Spleen (tissue), 11 donors: Measurements from ENCODE around the gene CSTPP1. TPM values are rescaled to one million over a fixed set of nuclear protein-coding genes. Genes with fewer than 3 reads are reported as not detected.

Experiments used
- DNase-seq: peaks from one replicate; pipeline ENCODE4 v3.0.0-alpha.2; 2020
- H3K27ac ChIP-seq, 8 donors: fragments of 200-600 bp; sonication (generic) in 7 of 8; 1 replicate in 4 of 8; 2 replicates in 4 of 8; pipeline versions ENCODE4 v1.5.0 to v1.8.0; 2016 to 2021; ENCODE audit warnings: inconsistent platforms in 4 of 8, mild to moderate bottlenecking in 4 of 8, moderate library complexity in 1 of 8
- H3K27me3 ChIP-seq, 7 donors: fragments of 200-600 bp; sonication (generic) in 6 of 7; replicated peaks in 1 of 7; 1 replicate in 4 of 7; 2 replicates in 3 of 7; pipeline versions ENCODE4 v1.5.0 to v1.8.0; 2016 to 2021; ENCODE audit warnings: inconsistent platforms in 3 of 7, mild to moderate bottlenecking in 1 of 7
- H3K36me3 ChIP-seq, 6 donors: fragments of 200-600 bp; sonication (generic) in 5 of 6; 1 replicate in 4 of 6; 2 replicates in 2 of 6; pipeline versions ENCODE4 v1.5.0 to v1.8.0; 2016 to 2021; ENCODE audit warnings: inconsistent platforms in 2 of 6
- H3K4me1 ChIP-seq, 6 donors: fragments of 200-600 bp; sonication (generic) in 5 of 6; 1 replicate in 3 of 6; 2 replicates in 3 of 6; pipeline versions ENCODE4 v1.5.0 to v1.8.0; 2016 to 2021; ENCODE audit warnings: inconsistent platforms in 3 of 6
- H3K4me3 ChIP-seq, 8 donors: fragments of 200-600 bp; sonication (generic) in 7 of 8; 1 replicate in 4 of 8; 2 replicates in 4 of 8; pipeline versions ENCODE4 v1.5.0 to v1.8.0; 2016 to 2021; ENCODE audit warnings: inconsistent platforms in 4 of 8, mild to moderate bottlenecking in 4 of 8, moderate library complexity in 2 of 8
- H3K9me3 ChIP-seq, 8 donors: fragments of 200-600 bp; sonication (generic) in 7 of 8; 1 replicate in 4 of 8; 2 replicates in 4 of 8; pipeline versions ENCODE4 v1.5.0 to v1.8.0; 2016 to 2021; ENCODE audit warnings: inconsistent platforms in 4 of 8
- POLR2A ChIP-seq, 3 donors: fragments of 450-650 bp; IDR thresholded peaks; one replicate each; pipeline ENCODE4 v1.5.1; 2017; ENCODE audit warnings: antibody characterized with exemption in 3 of 3, mild to moderate bottlenecking in 1 of 3
- POLR2AphosphoS5 ChIP-seq, 3 donors: sonication (generic); formaldehyde crosslinking; IDR thresholded peaks; one replicate each; pipeline ENCODE4 v1.5.1; 2017; ENCODE audit warnings: antibody characterized with exemption in 3 of 3
- WGBS, 5 donors: extraction: QIAGEN DNeasy Blood & Tissue Kit in 3 of 5; methylation state at CpG; one replicate each; pipeline versions ENCODE4 v1.1.5 to v1.1.7; 2013 to 2018; 5-methylcytosine and 5-hydroxymethylcytosine counted together
- intact Hi-C: fragments of 100-400 bp; cut with DNase I; formaldehyde crosslinking; loops from one replicate; pipeline ENCODE4 v1.15.0; 2023; ENCODE audit warnings: low total_unique reads
- polyA plus RNA-seq, 3 donors: library from polyadenylated mRNA; stranded (reverse); fragments of 200-250 nt; gene quantifications; one replicate each; pipeline ENCODE4 v1.2.1, GENCODE V29; 2013
- total RNA-seq, 7 donors: library from RNA; depleted of rRNA in 3 of 7; stranded (reverse); fragments of >200 nt in 3 of 7; fragmentation: NEBNext Ultra II Directional in 4 of 7; extraction: Animal tissue kit (Norgen Biotek cat#: 25700) in 4 of 7; gene quantifications; one replicate each; pipeline versions ENCODE4 v1.1.0 to v1.2.1, GENCODE V29; 2016 to 2021
- TF ChIP-seq, protein P1 (sequence below), 11 experiments: fragments of 200-600 bp in 7 of 11; fragments of 450-650 bp in 4 of 11; sonication (generic) in 4 of 11; IDR thresholded peaks in 8 of 11; conservative IDR thresholded peaks in 3 of 11; 1 replicate in 7 of 11; 2 replicates in 4 of 11; pipeline versions ENCODE4 v1.4.0 to v1.8.0; 2016 to 2021; ENCODE audit warnings: antibody characterized with exemption in 11 of 11, inconsistent platforms in 4 of 11, mild to moderate bottlenecking in 1 of 11
- donor health status: healthy with polysubstance abuse.
- donor health status: DM: no; HTN: no; CAD: no; lungs with moderate emphysema.
- donor health status: DM: no; HTN: no; CAD: no.
- donor health status: Bipolar disorder and iron deficiency.
- donor health status: healthy.
- donor health status: DM: no; HTN: no; CAD: no.
- donor health status: DM: yes; HTN: yes; CAD: no.

Gene CSTPP1
- total and polyA plus RNA-seq, 10 donors = 8.6 to 23.0 (median 14.4) TPM

DNA sequence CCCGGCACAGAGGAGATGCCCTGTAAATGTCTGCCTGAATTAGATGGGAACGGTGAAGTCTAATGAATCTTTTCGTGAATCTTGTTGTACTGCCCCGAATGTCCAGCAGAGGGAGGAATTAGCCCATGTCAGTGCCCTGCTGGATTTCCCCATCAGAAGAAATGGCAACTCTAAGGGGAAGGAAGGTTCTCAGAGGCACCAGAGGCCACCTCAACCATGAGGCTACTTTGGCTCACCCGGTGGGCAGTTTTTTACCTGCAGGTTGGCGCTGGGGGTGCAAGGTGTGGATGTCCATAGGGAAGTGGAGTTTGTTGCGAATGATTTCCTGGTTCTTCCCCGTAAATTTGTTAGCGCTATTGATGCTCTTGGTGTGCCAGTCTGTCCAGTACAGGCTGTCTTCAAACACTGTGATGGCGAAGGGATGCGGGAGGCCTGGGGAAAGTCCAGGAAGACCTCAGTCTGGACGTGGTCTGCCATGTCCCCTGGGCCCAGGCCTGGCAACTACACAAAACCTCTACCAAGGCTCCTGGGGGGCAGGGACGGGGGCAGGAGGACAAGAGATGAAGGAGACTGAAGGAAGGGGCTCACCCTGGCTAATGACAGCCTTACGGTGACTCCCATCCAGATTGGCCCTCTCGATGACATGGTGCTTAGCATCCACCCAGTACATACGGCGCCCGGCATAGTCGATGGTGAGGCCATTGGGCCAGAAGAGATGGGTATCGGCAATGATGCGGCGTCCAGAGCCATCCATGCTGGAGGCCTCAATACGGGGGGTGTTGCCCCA is 46.7 kb upstream of the CSTPP1 start:
- DNase-seq = peak; percentile 58
- H3K36me3 ChIP-seq = peaks cover 0 to 13% (median 0%) of the 10 kb centered on the region in 6 donors
- no peak overlapping the region for H3K27ac ChIP-seq
- intact Hi-C loops = loop anchor here (2.0 kb wide), 1 partner anchor 263 kb away; no protein-coding TSS in a partner anchor
- peaks cover 0 to 4% (median 0%) of the 10 kb centered on the region in 7 donors for H3K27me3 ChIP-seq
- no peak overlapping the region for H3K4me3 ChIP-seq
- TF ChIP-seq POLR2A (IDR thresholded peaks at IDR 0.05) (no peak), POLR2AphosphoS5 (IDR thresholded peaks at IDR 0.05) (peak in 1 of 3 donors; percentile 22)
- TF ChIP-seq, protein P1, sequence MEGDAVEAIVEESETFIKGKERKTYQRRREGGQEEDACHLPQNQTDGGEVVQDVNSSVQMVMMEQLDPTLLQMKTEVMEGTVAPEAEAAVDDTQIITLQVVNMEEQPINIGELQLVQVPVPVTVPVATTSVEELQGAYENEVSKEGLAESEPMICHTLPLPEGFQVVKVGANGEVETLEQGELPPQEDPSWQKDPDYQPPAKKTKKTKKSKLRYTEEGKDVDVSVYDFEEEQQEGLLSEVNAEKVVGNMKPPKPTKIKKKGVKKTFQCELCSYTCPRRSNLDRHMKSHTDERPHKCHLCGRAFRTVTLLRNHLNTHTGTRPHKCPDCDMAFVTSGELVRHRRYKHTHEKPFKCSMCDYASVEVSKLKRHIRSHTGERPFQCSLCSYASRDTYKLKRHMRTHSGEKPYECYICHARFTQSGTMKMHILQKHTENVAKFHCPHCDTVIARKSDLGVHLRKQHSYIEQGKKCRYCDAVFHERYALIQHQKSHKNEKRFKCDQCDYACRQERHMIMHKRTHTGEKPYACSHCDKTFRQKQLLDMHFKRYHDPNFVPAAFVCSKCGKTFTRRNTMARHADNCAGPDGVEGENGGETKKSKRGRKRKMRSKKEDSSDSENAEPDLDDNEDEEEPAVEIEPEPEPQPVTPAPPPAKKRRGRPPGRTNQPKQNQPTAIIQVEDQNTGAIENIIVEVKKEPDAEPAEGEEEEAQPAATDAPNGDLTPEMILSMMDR (IDR thresholded peaks at IDR 0.05 in 8 of 11, conservative IDR thresholded peaks at IDR 0.05 in 3 of 11) = peak; percentile 63 to 91 (median 84)
- 64 to 70% (median 65%) methylated on average over 23 of the region's 23 CpGs for WGBS, 5 donors
- peaks cover 0 to 6% (median 4%) of the 10 kb centered on the region in 6 donors for H3K4me1 ChIP-seq
- H3K9me3 ChIP-seq = no peaks in the 10 kb centered on the region

DNA sequence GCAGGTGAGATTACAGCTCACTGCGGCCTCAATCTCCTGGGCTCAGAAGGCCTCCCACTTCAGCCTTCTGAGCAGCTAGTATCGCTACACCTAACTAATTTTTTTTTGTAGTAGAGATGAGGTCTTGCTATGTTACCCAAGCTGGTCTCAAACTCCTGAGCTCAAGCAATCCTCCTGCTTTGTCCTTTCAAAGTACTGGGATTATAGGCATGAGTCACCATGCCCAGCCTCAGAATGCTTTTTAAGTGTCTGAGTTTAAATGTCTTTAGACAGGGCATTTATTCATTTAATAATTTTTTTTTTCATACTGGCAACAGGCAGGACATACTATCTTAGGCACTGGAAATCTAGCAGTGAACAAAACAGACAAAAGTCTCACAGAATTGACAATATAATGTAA is 45.9 kb upstream of the CSTPP1 start:
- TF ChIP-seq, protein P1 (IDR thresholded peaks at IDR 0.05 in 8 of 11, conservative IDR thresholded peaks at IDR 0.05 in 3 of 11) = no peak
- TF ChIP-seq POLR2AphosphoS5 (IDR thresholded peaks at IDR 0.05) (no peak), POLR2A (IDR thresholded peaks at IDR 0.05) (no peak)
- Histone ChIP-seq H3K27ac (no peak overlapping the region), H3K36me3 (peaks cover 0 to 13% (median 0%) of the 10 kb centered on the region in 6 donors), H3K4me1 (peaks cover 0 to 6% (median 4%) of the 10 kb centered on the region in 6 donors), H3K9me3 (no peaks in the 10 kb centered on the region), H3K4me3 (no peak overlapping the region), H3K27me3 (peaks cover 0 to 4% (median 0%) of the 10 kb centered on the region in 7 donors)
- intact Hi-C loops = no loop called here
- no peak for DNase-seq
- 95 to 100% (median 98%) methylated on average over 2 of the region's 2 CpGs for WGBS, 5 donors

DNA sequence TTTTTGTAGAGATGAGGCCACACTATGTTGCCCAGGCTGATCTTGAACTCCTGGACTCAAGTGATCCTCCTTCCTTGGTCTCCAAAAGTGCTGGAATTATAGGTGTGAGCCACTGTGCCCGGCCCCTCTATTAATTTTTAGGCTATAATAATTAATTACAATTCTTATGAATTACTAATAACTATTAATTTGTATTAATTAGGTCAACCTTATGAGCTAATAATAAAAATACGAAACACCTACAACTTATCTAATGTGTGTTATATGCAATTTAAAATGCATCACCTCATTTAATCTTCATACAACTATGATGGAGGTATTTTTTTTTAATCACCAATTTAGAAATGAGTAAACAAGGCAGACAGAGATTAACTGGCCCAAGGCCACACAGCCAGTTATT is 44.5 kb upstream of the CSTPP1 start:
- WGBS, 5 donors = 84 to 94% (median 92%) methylated on average over 2 of the region's 2 CpGs
- Histone ChIP-seq H3K36me3 (peaks cover 0 to 4% (median 0%) of the 10 kb centered on the region in 6 donors), H3K27ac (no peak overlapping the region), H3K9me3 (no peaks in the 10 kb centered on the region), H3K4me1 (peaks cover 0 to 14% (median 5%) of the 10 kb centered on the region in 6 donors), H3K27me3 (peaks cover 0 to 4% (median 0%) of the 10 kb centered on the region in 7 donors), H3K4me3 (no peak overlapping the region)
- DNase-seq = no peak
- intact Hi-C loops = no loop called here
- TF ChIP-seq POLR2AphosphoS5 (IDR thresholded peaks at IDR 0.05) (no peak), POLR2A (IDR thresholded peaks at IDR 0.05) (no peak)
- TF ChIP-seq, protein P1 (IDR thresholded peaks at IDR 0.05 in 8 of 11, conservative IDR thresholded peaks at IDR 0.05 in 3 of 11) = no peak

DNA sequence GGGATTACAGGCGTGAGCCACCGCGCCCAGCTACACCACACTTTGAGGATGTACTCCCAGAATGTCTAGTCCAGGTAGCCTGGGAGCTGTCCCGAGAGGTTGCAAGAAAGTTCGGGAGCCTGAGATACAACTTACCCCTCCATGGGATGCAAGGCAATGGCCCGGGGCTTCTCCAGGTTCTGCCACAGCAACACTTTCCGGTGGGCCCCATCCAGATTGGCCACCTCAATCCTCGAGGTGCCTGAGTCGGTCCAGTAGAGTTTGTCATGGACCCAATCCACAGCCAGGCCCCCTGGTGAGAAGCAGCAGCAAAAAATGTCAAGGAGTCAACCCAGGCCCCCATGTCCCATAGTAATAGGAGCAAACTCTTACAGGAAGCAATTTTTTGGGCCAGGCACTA is 43.7 kb upstream of the CSTPP1 start:
- Histone ChIP-seq H3K27me3 (peaks cover 0 to 4% (median 0%) of the 10 kb centered on the region in 7 donors), H3K27ac (no peak overlapping the region), H3K36me3 (peaks cover 0 to 4% (median 0%) of the 10 kb centered on the region in 6 donors), H3K4me1 (peaks cover 0 to 14% (median 5%) of the 10 kb centered on the region in 6 donors), H3K9me3 (no peaks in the 10 kb centered on the region), H3K4me3 (no peak overlapping the region)
- intact Hi-C loops = no loop called here
- TF ChIP-seq, protein P1 (IDR thresholded peaks at IDR 0.05 in 8 of 11, conservative IDR thresholded peaks at IDR 0.05 in 3 of 11) = no peak
- TF ChIP-seq POLR2A (IDR thresholded peaks at IDR 0.05) = no peak
- TF ChIP-seq POLR2AphosphoS5 (IDR thresholded peaks at IDR 0.05) = no peak
- WGBS, 5 donors = 91 to 97% (median 93%) methylated on average over 5 to 9 of the region's 9 CpGs
- DNase-seq = no peak
